Sigmoid colon (tissue), 4 donors: ENCODE results near the gene IL17REL.

Experiments used
- EP300 ChIP-seq, 4 donors: sonication (generic); formaldehyde crosslinking; IDR thresholded peaks; one replicate each; pipeline ENCODE4 v1.6.1; 2017; ENCODE audit warnings: antibody characterized with exemption in 4 of 4
- POLR2A ChIP-seq, 2 donors: fragments of 450-650 bp; IDR thresholded peaks; one replicate each; pipeline ENCODE4 v1.6.1; 2016; ENCODE audit warnings: antibody characterized with exemption in 2 of 2, mild to moderate bottlenecking in 2 of 2, moderate library complexity in 2 of 2
- POLR2AphosphoS5 ChIP-seq, 4 donors: sonication (generic); formaldehyde crosslinking; IDR thresholded peaks; one replicate each; pipeline ENCODE4 v1.6.1; 2017; ENCODE audit warnings: antibody characterized with exemption in 4 of 4
- TF ChIP-seq, protein P1 (sequence below), 4 experiments: fragments of 450-650 bp in 3 of 4; fragments of 200-600 bp in 1 of 4; IDR thresholded peaks; one replicate each; pipeline ENCODE4 v1.5.1; 2016 to 2019; ENCODE audit warnings: antibody characterized with exemption in 4 of 4, mild to moderate bottlenecking in 3 of 4, moderate library complexity in 2 of 4

DNA sequence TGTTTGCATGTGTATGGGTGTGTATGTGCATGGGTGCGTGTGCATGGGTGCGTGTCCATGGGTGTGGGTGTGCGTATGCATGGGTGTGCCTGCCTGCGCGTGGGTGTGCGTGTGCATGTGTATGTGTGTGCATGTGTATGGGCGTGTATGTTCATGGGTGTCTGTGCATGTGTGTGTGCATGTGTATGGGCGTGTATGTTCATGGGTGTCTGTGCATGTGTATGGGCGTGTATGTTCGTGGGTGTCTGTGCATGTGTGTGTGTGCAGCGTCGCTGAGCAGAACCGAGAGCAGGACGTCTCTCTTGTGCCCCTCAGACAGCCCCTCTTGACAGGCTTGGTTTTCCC is 13.9 kb downstream of the IL17REL start:
- TF ChIP-seq, protein P1, sequence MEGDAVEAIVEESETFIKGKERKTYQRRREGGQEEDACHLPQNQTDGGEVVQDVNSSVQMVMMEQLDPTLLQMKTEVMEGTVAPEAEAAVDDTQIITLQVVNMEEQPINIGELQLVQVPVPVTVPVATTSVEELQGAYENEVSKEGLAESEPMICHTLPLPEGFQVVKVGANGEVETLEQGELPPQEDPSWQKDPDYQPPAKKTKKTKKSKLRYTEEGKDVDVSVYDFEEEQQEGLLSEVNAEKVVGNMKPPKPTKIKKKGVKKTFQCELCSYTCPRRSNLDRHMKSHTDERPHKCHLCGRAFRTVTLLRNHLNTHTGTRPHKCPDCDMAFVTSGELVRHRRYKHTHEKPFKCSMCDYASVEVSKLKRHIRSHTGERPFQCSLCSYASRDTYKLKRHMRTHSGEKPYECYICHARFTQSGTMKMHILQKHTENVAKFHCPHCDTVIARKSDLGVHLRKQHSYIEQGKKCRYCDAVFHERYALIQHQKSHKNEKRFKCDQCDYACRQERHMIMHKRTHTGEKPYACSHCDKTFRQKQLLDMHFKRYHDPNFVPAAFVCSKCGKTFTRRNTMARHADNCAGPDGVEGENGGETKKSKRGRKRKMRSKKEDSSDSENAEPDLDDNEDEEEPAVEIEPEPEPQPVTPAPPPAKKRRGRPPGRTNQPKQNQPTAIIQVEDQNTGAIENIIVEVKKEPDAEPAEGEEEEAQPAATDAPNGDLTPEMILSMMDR (IDR thresholded peaks at IDR 0.05), result no peak
- TF ChIP-seq POLR2A (IDR thresholded peaks at IDR 0.05) (no peak), POLR2AphosphoS5 (IDR thresholded peaks at IDR 0.05) (no peak), EP300 (IDR thresholded peaks at IDR 0.05) (no peak)
